ENCODE results near the gene FOXJ3. TPM values are rescaled to one million over a fixed set of nuclear protein-coding genes. Genes with fewer than 3 reads are reported as not detected.

Gene FOXJ3
- total RNA-seq, 1 donor from 2014 or later, result 60.5 TPM

- DNase-seq, result no peak
Measured at GRCh38 chr1:42311138-42311537, 23.9 kb downstream of the FOXJ3 start.

DNA sequence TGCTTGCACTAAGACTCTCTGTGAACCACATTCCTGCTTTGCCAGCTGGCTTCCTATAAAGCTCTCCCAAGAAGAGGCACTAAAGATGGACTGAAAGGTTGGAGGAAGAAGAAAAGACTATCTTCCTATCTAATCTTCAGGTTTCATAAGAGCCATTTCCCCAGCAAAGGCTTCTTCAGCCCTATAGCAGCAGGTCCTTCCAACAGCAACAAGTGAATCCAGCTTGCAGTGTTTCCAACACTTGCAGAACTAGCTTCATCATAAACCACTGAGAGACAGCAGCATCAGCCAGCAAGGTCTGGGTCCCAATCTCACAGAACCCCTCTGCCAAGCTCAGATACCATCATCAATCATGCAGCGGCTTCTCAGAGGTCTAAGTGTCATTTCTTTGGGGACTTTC is 28.1 kb downstream of the FOXJ3 start:
- no peak for DNase-seq

- DNase-seq, result no peak
Measured at GRCh38 chr1:42305639-42306038, 29.4 kb downstream of the FOXJ3 start.

- no peak for DNase-seq
Measured at GRCh38 chr1:42302034-42302433, 33.0 kb downstream of the FOXJ3 start.

GRCh38 chr1:42298520-42298919 is 36.5 kb downstream of the FOXJ3 start:
- DNase-seq, result no peak

DNA sequence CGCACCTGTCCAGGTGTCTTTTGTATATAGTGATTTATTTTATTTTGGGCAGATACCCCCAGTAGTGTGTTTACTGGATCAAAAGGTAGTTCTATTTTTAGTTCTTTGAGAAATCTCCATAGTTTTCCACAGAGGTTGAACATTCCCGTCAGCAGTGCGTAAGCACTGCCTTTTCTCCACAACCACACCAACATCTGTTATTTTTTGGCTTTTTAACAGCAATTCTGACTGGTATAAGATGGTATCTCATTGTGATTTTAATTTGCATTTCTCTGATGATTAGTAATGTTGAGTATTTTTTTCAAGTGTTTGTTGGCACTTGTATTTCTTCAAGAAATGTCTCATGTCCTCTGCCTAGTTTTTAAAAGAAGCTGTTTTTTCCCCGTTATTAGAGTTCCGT is 39.2 kb downstream of the FOXJ3 start:
- no peak for DNase-seq

GRCh38 chr1:42290130-42290529 is 44.9 kb downstream of the FOXJ3 start:
- no peak for DNase-seq

DNA sequence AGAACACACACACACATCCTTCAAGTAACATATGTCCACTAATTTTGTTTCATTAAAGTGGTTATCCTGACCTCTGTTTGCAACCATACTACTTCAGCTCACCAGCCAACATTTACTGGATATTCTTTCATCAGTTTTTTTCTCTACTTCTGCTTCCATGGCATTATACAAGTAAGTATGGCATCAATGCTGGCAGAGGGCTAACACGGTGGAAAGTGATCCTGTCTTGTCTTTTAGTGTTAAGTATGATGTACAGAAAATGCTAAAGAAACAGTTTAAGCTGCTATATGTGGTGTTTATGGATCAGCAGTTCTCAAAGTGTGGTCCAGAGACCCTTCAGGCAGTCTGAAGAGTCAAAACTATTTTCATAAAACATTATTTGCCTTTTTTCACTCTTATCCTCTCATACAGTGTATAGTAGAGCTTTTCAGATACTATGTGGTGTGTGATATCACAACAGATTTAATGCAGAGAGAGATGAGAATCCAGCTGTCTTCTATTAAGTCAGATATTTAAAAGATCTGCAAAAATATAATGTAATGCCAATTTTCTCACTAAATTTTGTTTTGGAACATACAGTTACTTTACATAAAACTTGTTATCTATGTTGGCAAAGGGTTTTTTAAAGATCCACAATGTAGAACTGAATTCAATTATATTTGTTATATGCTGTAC is 46.6 kb downstream of the FOXJ3 start:
- DNase-seq, result no peak

GRCh38 chr1:42282867-42283583 is 52.0 kb downstream of the FOXJ3 start:
- DNase-seq, result no peak

- DNase-seq, result no peak
Measured at GRCh38 chr1:42282024-42282579, 52.9 kb downstream of the FOXJ3 start.

DNA sequence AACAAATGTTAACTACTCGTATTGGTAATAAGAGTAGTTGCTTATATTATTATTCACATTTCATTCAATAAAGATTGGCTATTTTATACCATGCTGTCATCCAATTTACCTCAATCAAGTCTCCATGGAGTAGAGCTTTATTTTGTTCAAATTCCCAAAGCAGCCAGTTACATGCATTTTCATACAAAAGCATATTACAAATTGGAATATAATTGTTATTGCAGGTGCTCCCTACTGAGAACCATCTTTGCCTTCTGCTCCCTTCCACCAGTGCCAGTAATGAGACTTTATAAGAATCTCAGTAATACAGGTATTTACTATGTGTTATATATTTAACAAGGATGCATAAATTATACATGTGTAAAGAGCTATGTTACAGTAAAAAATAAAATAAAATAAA is 54.2 kb downstream of the FOXJ3 start:
- DNase-seq, result no peak

DNA sequence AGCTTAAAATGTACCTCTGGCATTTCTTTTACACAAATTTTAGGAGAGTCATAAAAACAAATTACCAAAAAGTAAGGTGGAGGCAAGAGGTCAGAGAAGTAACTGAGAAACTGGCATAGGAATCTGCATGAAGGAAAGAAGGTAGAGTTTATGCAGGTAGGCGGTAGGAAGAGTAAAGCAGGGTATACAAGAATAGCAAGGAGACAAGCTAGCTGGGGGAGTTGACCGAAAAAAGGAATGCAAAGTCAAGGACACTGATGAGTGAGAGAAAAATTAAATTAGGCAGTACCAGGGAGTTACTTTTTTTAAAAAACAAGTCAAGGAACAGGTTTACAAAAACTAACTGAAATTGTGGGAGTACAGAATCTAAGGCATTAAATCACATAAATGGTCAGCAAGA is 56.0 kb downstream of the FOXJ3 start:
- no peak for DNase-seq

DNA sequence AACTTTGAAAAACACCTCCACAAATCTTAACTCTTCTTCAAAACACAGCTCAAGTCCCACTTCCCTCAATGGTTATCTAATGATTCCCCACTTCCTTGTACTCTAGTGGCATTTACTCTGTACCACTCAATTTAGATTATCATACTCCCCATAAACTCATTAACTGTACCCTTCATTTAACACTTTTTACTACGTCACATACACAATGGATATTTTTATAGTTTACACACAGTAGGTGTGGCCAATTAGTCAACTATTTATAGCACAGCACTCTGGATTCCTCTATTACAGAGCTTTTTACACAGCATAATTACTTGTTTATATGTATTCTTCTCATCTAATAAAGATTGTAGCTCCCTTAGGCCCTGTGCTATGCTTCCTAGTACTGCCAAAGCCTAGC is 62.1 kb downstream of the FOXJ3 start:
- no peak for DNase-seq

DNA sequence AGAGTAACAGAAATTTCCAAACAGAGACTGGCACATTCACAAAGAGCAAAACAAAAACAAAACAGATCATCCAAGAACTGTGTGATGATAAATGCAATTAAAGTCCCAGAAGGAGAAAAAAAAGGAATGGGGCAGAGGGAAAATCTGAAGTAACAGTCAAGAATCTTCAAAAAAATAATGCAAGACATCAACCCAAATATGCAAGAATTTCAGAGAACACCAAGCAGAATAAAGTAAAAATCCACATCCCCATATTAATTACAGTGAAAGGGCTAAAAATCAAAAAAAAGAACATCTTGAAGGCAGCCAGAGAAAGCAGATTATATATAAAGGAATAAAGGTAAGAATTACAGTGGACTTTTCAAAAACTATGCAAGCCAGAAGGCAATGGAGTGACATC is 67.1 kb downstream of the FOXJ3 start:
- DNase-seq, result no peak

- DNase-seq, result no peak
Measured at GRCh38 chr1:42266253-42267135, 68.5 kb downstream of the FOXJ3 start.

- DNase-seq, result no peak
Measured at GRCh38 chr1:42264511-42265190, 70.4 kb downstream of the FOXJ3 start.

GRCh38 chr1:42263019-42263418 is 72.0 kb downstream of the FOXJ3 start:
- DNase-seq, result no peak

DNA sequence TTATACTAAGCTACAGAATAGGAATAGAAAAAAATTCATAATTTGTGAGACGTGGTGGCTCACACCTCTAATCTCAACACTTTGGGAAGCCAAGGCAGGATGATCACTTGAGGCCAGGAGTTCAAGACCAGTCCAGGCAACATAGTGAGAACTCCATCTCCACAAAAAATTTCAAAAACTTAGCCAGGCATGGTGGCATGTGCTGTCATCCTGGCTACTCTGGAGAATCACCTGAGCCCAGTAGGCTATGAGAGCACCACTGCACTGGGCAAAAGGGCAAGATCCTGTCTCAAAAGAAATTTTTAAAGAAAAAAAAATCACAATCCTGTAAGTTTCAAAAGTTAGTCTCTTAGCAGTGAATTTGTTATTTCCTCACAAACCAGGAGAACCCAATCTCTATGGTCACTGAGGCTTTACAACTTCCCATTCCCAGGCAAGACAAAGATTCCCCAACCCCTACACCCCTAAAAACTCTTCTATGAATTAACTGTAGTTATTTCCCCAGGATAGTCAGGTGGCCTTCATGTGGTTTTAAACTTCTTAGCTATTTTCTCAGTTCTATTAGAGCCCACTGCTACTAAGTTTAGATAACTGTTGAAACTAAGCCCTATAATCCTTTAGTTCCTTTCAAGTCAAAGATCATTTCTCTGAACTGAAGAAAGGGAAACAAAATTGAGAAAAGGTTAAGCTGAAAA is 74.5 kb downstream of the FOXJ3 start:
- DNase-seq, result no peak

GRCh38 chr1:42259739-42260064 is 75.3 kb downstream of the FOXJ3 start:
- DNase-seq, result no peak

DNA sequence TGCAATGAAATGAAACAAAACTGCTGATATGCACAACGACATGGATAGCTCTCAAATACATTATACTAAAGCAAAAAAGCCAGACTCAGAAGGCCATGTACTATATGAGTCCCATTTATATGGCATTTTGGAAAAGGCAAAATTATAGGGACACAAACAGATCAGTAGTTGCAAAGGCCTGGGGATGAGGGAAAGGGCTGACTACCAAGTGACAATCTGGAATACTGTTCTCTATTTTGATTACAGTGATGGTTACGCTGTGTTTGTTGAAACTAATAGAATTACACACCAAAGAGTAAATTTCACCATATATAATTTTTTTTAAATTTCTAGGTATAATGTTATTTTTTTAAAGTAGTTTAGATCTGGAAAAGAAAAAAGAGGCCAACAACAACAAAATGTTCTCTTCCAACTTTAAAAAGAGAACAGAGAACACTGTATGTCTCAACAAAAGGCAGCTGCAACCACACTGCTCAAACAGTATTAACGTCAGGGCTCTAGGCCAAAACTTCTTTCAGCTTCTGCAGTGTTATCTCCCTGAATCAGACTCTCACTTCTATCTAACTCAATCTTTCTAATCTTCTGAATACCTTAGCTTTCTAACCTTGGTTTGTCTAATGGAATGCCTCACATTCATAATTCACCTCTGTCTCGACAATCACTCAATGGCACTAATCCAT is 75.8 kb downstream of the FOXJ3 start:
- DNase-seq, result peak; percentile 6

DNA sequence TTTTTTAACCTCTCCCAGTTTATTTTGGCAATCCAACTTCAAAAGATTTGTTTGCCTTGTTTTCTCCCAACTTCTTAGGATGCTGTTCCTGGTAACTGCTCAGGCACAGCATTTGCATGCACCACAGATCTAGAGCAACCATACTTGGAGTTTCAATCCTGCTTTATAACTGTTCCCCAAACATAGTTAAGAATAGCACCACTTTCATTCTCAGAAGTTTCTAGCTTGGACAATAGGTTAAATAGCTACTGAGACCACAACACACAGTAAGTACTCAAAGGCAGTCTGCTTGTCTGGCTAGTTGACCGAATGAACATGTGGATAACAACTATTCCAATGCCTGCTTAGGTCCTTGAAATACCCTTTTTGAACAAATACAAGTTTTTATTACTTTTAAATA is 76.8 kb downstream of the FOXJ3 start:
- DNase-seq, result no peak

Data from skin of body (tissue), 2 donors.